ENCODE results near the gene CSN3.

- TF ChIP-seq CTCF (IDR thresholded peaks at IDR 0.05) (peak; percentile 52), ZFX (IDR thresholded peaks at IDR 0.05; ENCODE audit: borderline replicate concordance) (no peak)
These were observed 27.3 kb downstream of the CSN3 start for GRCh38 chr4:70269674-70270073.
